ENCODE results near the gene IL10RA. TPM values are rescaled to one million over a fixed set of nuclear protein-coding genes. Genes with fewer than 3 reads are reported as not detected.

The IL10RA gene
- total RNA-seq = 10 to 100 TPM in 2 of 3 donors, 1 to 10 TPM in 1; 9.8 to 47.5 (median 13.3) TPM

GRCh38 chr11:117985953-117986887 is at the start of gene IL10RA:
TSS of gene IL10RA (plus strand) at chr11:117986394. CDS start at chr11:117986468, 74 bp downstream.
- peak within 1 kb of the TSS; percentile 44 to 72 (median 57) for H3K4me3 ChIP-seq
- no peaks in the 10 kb centered on the region for H3K4me1 ChIP-seq
- peaks cover 0 to 4% of the 10 kb centered on the region in 2 donors for H3K27me3 ChIP-seq
- peak in 1 of 2 donors; percentile 56 for DNase-seq (ENCODE audit: low spot score in 2 of 2)
- intact Hi-C loops (cut with DNase I; ENCODE audit: low total_unique reads) = no loop called here
- peak within 1 kb of the TSS; percentile 46 to 52 for H3K27ac ChIP-seq
- H3K36me3 ChIP-seq = no peaks in the 10 kb centered on the region
- H3K9me3 ChIP-seq = no peaks in the 10 kb centered on the region
- peak in 1 of 3 donors; percentile 38 for TF ChIP-seq POLR2AphosphoS5 (IDR thresholded peaks at IDR 0.05)
- no peak for TF ChIP-seq CTCF (IDR thresholded peaks at IDR 0.05)

GRCh38 chr11:117936973-117937372 is 49.2 kb upstream of the IL10RA start:
- TF ChIP-seq POLR2AphosphoS5 (IDR thresholded peaks at IDR 0.05) (no peak), POLR2A (IDR thresholded peaks at IDR 0.05) (no peak), CTCF (IDR thresholded peaks at IDR 0.05) (no peak)
- H3K4me1 ChIP-seq = no peaks in the 10 kb centered on the region
- intact Hi-C loops (cut with DNase I; ENCODE audit: low total_unique reads) = no loop called here
- H3K27me3 ChIP-seq = no peaks in the 10 kb centered on the region
- no peaks in the 10 kb centered on the region for H3K9me3 ChIP-seq
- no peaks in the 10 kb centered on the region for H3K36me3 ChIP-seq
- no peak overlapping the region for H3K4me3 ChIP-seq
- no peak for DNase-seq (ENCODE audit: low spot score in 2 of 2)
- H3K27ac ChIP-seq = no peak overlapping the region

GRCh38 chr11:117940736-117941135 is 45.5 kb upstream of the IL10RA start:
- TF ChIP-seq POLR2AphosphoS5 (IDR thresholded peaks at IDR 0.05) (no peak), CTCF (IDR thresholded peaks at IDR 0.05) (no peak), POLR2A (IDR thresholded peaks at IDR 0.05) (no peak)
- intact Hi-C loops (cut with DNase I; ENCODE audit: low total_unique reads) = loop anchor here (1.0 kb wide), 1 partner anchor 29 kb away; no protein-coding TSS in a partner anchor
- no peak overlapping the region for H3K4me3 ChIP-seq

GRCh38 chr11:117941163-117941707 is 45.0 kb upstream of the IL10RA start:
- H3K4me3 ChIP-seq = no peak overlapping the region
- TF ChIP-seq POLR2AphosphoS5 (IDR thresholded peaks at IDR 0.05) (no peak), CTCF (IDR thresholded peaks at IDR 0.05) (no peak), POLR2A (IDR thresholded peaks at IDR 0.05) (no peak)
- no peaks in the 10 kb centered on the region for H3K9me3 ChIP-seq
- H3K36me3 ChIP-seq = no peaks in the 10 kb centered on the region
- intact Hi-C loops (cut with DNase I; ENCODE audit: low total_unique reads) = loop anchor here (1.0 kb wide), 1 partner anchor 30 kb away; no protein-coding TSS in a partner anchor
- no peak overlapping the region for H3K27ac ChIP-seq
- no peaks in the 10 kb centered on the region for H3K4me1 ChIP-seq
- no peaks in the 10 kb centered on the region for H3K27me3 ChIP-seq
- no peak for DNase-seq (ENCODE audit: low spot score in 2 of 2)

More at GRCh38 chr11:117940736-117941135, 45.5 kb upstream of the IL10RA start:
- H3K36me3 ChIP-seq = no peaks in the 10 kb centered on the region
- DNase-seq (ENCODE audit: low spot score in 2 of 2) = no peak
- no peaks in the 10 kb centered on the region for H3K9me3 ChIP-seq
- no peaks in the 10 kb centered on the region for H3K27me3 ChIP-seq
- H3K27ac ChIP-seq = no peak overlapping the region
- H3K4me1 ChIP-seq = no peaks in the 10 kb centered on the region

Data from breast epithelium (tissue), 4 donors.